WTC11 (cell line): Measurements from ENCODE around the gene CIZ1. TPM values are rescaled to one million over a fixed set of nuclear protein-coding genes. Genes with fewer than 3 reads are reported as not detected.
"Not testable (repeated sequence)": the region's sequence is repeated elsewhere in the genome, so short reads cannot be mapped to it uniquely, and the experiment has no call there.

Source experiments
- ATAC-seq: fragments of 200-7000 bp; cut with Tn5 transposase; 2 replicates; pipeline ENCODE4 v1.10.0; 2021; ENCODE audit warnings: mild to moderate bottlenecking, moderate library complexity
- CTCF ChIA-PET: fragments of 300-600 bp; sonication (Branson Sonifier 250); formaldehyde crosslinking; loops from one replicate; lab custom pipeline; 2021; ENCODE audit warnings: antibody characterized with exemption; lab: Charles Lee
- POLR2A ChIA-PET: fragments of 350-600 bp; sonication (Branson Sonifier 250); formaldehyde crosslinking; loops from one replicate; lab custom pipeline; 2021; ENCODE audit warnings: antibody characterized with exemption; lab: Charles Lee
- DNase-seq: peaks from one replicate; pipeline ENCODE4 v3.0.0; 2021; ENCODE audit warnings: low spot score
- H3K27ac Mint-ChIP-seq: 2 replicates; pipeline ENCODE4 v1.8.0; 2021; ENCODE audit warnings: mixed read lengths
- H3K27me3 Mint-ChIP-seq: 2 replicates; pipeline ENCODE4 v1.8.0; 2021; ENCODE audit warnings: low read depth, mild to moderate bottlenecking, moderate library complexity, mixed read lengths
- H3K36me3 Mint-ChIP-seq: 2 replicates; pipeline ENCODE4 v1.8.0; 2021; ENCODE audit warnings: mixed read lengths
- H3K4me1 Mint-ChIP-seq: 2 replicates; pipeline ENCODE4 v1.8.0; 2022; ENCODE audit warnings: mixed read lengths
- H3K4me3 Mint-ChIP-seq: 2 replicates; pipeline ENCODE4 v1.8.0; 2021; ENCODE audit warnings: mild to moderate bottlenecking, moderate library complexity, mixed read lengths
- H3K9me3 Mint-ChIP-seq: 2 replicates; pipeline ENCODE4 v1.8.0; 2021; ENCODE audit warnings: mixed read lengths
- CREM ChIP-seq: sonication (generic); formaldehyde crosslinking; IDR thresholded peaks from 2 replicates; pipeline ENCODE4 v1.8.1; 2022; ENCODE audit warnings: mild to moderate bottlenecking, missing genetic modification reagents, moderate library complexity
- ETV6 ChIP-seq: sonication (generic); formaldehyde crosslinking; IDR thresholded peaks from 2 replicates; pipeline ENCODE4 v1.8.1; 2022; ENCODE audit warnings: mild to moderate bottlenecking, missing genetic modification reagents
- GRHL2 ChIP-seq: fragments of 250-450 bp; sonication (Bioruptor Pico); IDR thresholded peaks from 2 replicates; pipeline ENCODE4 v1.8.0; 2022; ENCODE audit warnings: mild to moderate bottlenecking, moderate library complexity; ENCODE audit not compliant: insufficient replicate concordance, severe bottlenecking
- JUN ChIP-seq: sonication (generic); formaldehyde crosslinking; IDR thresholded peaks from 2 replicates; pipeline ENCODE4 v1.8.0; 2023; ENCODE audit warnings: mild to moderate bottlenecking, missing genetic modification reagents
- KAT7 ChIP-seq: sonication (generic); formaldehyde crosslinking; IDR thresholded peaks from 2 replicates; pipeline ENCODE4 v1.8.1; 2023; ENCODE audit warnings: missing genetic modification reagents, mild to moderate bottlenecking, borderline replicate concordance
- MXD4 ChIP-seq: fragments of 250-450 bp; sonication (Bioruptor Pico); IDR thresholded peaks from 2 replicates; pipeline ENCODE4 v1.8.0; 2021; ENCODE audit warnings: mild to moderate bottlenecking, moderate library complexity, borderline replicate concordance
- NR1H2 ChIP-seq: sonication (generic); formaldehyde crosslinking; IDR thresholded peaks from 2 replicates; pipeline ENCODE4 v1.9.0; 2021; ENCODE audit warnings: mild to moderate bottlenecking, moderate library complexity, missing genetic modification reagents
- RORB ChIP-seq: fragments of 250-450 bp; sonication (Bioruptor Pico); IDR thresholded peaks from 2 replicates; pipeline ENCODE4 v1.9.0; 2021; ENCODE audit warnings: mild to moderate bottlenecking
- SMAD4 ChIP-seq: sonication (generic); formaldehyde crosslinking; IDR thresholded peaks from 2 replicates; pipeline ENCODE4 v1.8.0; 2022; ENCODE audit warnings: mild to moderate bottlenecking, missing genetic modification reagents
- SOX15 ChIP-seq: fragments of 250-450 bp; sonication (Bioruptor Pico); IDR thresholded peaks from 2 replicates; pipeline ENCODE4 v1.9.0; 2021; ENCODE audit warnings: mild to moderate bottlenecking
- SP1 ChIP-seq: sonication (generic); formaldehyde crosslinking; conservative IDR thresholded peaks from 2 replicates; pipeline ENCODE4 v1.8.1; 2022; ENCODE audit warnings: missing genetic modification reagents
- TP53 ChIP-seq: sonication (generic); formaldehyde crosslinking; IDR thresholded peaks from 2 replicates; pipeline ENCODE4 v1.8.1; 2023; ENCODE audit warnings: mild to moderate bottlenecking, missing genetic modification reagents
- ZNF416 ChIP-seq: fragments of 250-450 bp; sonication (Bioruptor Pico); IDR thresholded peaks from 2 replicates; pipeline ENCODE4 v1.9.0; 2021; ENCODE audit warnings: mild to moderate bottlenecking, inconsistent platforms
- ZNF671 ChIP-seq: fragments of 250-450 bp; sonication (Bioruptor Pico); IDR thresholded peaks from 2 replicates; pipeline ENCODE4 v1.8.0; 2021; ENCODE audit warnings: mild to moderate bottlenecking
- total RNA-seq: library from RNA; stranded (reverse); gene quantifications from 3 replicates; pipeline ENCODE4 v1.2.3, GENCODE V29; 2021
- TF ChIP-seq, protein P1 (sequence below): sonication (generic); formaldehyde crosslinking; IDR thresholded peaks from 2 replicates; pipeline ENCODE4 v1.8.0; 2023; ENCODE audit warnings: missing genetic modification reagents
- TF ChIP-seq, protein P2 (sequence below): sonication (generic); formaldehyde crosslinking; conservative IDR thresholded peaks from 2 replicates; pipeline ENCODE4 v1.8.1; 2023; ENCODE audit warnings: mild to moderate bottlenecking, low read depth, missing genetic modification reagents, moderate library complexity
- TF ChIP-seq, protein P3 (sequence below): sonication (generic); formaldehyde crosslinking; conservative IDR thresholded peaks from 2 replicates; pipeline ENCODE4 v1.8.1; 2022; ENCODE audit warnings: mild to moderate bottlenecking, missing genetic modification reagents
- TF ChIP-seq, protein P4 (sequence below): fragments of 250-450 bp; sonication (Bioruptor Pico); IDR thresholded peaks from 2 replicates; pipeline ENCODE4 v1.8.0; 2021; ENCODE audit warnings: mild to moderate bottlenecking
- TF ChIP-seq, protein P5 (sequence below): sonication (generic); formaldehyde crosslinking; IDR thresholded peaks from 2 replicates; pipeline ENCODE4 v1.8.1; 2022; ENCODE audit warnings: low read depth, missing genetic modification reagents, borderline replicate concordance
- TF ChIP-seq, protein P6 (sequence below): fragments of 250-450 bp; sonication (Bioruptor Pico); IDR thresholded peaks from 2 replicates; pipeline ENCODE4 v1.9.0; 2021; ENCODE audit warnings: mild to moderate bottlenecking

CIZ1 gene
- total RNA-seq, 1 experiment from 2014 or later, result 90.2 TPM

DNA sequence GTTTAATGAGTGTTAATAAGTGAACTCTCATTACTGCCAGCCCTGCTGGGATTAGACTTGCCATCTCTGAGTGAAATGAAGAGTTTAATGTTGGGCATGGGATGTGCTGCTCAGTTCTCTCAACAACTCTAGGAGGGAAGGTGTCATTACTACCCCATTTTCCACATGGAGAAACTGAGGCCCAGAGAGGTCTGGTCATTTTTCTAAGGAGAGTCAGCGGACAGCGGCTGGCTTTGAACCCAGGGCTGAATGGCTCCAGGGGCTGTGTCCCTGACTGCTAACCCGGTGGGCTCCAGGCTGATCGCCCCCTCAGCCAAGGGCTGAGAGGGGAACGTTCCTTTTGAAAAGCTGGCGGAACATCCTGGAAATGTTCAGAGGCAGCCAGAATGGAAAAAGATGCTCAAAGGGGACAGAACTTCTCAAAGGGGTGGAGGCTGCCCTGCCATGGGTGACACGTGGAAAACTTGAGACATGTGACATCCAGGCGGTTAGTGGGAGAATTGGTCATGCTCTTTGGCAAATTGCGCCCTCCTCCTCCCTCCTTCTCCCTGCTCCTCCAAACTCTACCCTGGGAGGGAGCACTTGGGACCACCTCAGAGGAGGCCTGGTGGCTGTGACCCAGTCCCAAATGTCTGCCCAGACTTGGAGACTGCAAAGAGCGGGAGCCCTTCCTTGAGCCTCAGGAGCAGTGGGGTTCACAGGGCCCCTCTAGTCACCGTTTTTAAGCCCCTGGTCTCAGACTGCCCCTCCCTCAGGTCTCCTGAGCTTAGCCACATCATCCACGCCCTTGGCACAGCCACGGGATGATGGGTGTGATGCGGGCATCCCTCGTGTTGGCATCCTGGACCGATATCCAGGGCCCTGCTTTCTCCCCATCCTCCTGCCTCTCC is 40.5 kb upstream of the CIZ1 start (continued):
- TF ChIP-seq MXD4 (no peak), ZNF416 (CRISPR knock-in tag) (no peak), SMAD4 (no peak), ZNF671 (CRISPR knock-in tag) (no peak), JUN (no peak)
- TF ChIP-seq, protein P1, sequence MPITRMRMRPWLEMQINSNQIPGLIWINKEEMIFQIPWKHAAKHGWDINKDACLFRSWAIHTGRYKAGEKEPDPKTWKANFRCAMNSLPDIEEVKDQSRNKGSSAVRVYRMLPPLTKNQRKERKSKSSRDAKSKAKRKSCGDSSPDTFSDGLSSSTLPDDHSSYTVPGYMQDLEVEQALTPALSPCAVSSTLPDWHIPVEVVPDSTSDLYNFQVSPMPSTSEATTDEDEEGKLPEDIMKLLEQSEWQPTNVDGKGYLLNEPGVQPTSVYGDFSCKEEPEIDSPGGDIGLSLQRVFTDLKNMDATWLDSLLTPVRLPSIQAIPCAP (CRISPR knock-in tag), result no peak

DNA sequence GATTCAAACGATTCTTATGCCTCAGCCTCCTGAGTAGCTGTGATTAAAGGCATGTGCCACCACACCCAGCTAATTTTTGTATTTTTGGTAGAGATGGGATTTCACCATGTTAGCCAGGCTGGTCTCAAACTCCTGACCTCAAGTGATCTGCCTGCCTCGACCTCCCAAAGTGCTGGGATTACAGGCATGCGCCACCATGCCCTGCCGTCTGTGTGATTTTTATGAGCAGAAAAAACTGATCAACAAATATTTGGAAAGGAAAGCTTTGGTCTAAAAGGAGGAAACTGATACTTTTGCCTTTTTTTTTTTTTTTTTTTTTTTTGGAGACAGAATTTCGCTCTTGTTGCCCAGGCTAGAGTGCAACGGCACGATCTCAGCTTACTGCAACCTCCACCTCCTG is 39.5 kb upstream of the CIZ1 start:
- H3K9me3 Mint-ChIP-seq, H3K4me3 Mint-ChIP-seq, POLR2A ChIA-PET, H3K27ac Mint-ChIP-seq, H3K4me1 Mint-ChIP-seq, ATAC-seq, H3K36me3 Mint-ChIP-seq, H3K27me3 Mint-ChIP-seq, DNase-seq: not testable (repeated sequence)
- CTCF ChIA-PET, result interaction anchor here (0.6 to 1.7 kb wide), 2 partner anchors 12 to 47 kb away, joined by 4 to 5 read pairs; no protein-coding TSS in a partner anchor

DNA sequence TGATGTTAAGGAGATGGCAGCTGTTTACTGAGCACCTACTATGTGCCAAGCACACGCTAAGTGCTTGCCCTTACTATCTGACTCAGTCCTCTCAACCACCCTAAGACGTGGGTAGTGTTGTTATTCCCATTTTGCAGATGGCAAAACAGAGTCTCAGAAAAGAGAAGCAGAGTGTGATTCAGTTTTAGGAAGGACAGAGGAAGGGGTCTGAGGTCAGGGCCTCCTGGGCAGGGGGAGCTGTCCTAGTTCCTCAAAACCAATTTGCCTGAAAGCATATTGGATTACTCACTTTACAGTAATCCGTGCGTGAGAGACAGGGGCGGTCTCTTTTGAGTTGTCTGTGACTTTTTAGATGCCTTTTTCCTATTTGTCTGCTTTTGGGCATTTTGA is 35.0 kb upstream of the CIZ1 start:
- H3K36me3 Mint-ChIP-seq, result peaks cover 11% of the 10 kb centered on the region

More for the DNA sequence above, 35.0 kb upstream of the CIZ1 start:
- DNase-seq (no peak), ATAC-seq (no peak)
- CTCF ChIA-PET, result interaction anchor here (1.0 kb wide), 1 partner anchor 33 kb away, joined by 3 read pairs; no protein-coding TSS in a partner anchor
- no peak for TF ChIP-seq ETV6
- TF ChIP-seq, protein P2, sequence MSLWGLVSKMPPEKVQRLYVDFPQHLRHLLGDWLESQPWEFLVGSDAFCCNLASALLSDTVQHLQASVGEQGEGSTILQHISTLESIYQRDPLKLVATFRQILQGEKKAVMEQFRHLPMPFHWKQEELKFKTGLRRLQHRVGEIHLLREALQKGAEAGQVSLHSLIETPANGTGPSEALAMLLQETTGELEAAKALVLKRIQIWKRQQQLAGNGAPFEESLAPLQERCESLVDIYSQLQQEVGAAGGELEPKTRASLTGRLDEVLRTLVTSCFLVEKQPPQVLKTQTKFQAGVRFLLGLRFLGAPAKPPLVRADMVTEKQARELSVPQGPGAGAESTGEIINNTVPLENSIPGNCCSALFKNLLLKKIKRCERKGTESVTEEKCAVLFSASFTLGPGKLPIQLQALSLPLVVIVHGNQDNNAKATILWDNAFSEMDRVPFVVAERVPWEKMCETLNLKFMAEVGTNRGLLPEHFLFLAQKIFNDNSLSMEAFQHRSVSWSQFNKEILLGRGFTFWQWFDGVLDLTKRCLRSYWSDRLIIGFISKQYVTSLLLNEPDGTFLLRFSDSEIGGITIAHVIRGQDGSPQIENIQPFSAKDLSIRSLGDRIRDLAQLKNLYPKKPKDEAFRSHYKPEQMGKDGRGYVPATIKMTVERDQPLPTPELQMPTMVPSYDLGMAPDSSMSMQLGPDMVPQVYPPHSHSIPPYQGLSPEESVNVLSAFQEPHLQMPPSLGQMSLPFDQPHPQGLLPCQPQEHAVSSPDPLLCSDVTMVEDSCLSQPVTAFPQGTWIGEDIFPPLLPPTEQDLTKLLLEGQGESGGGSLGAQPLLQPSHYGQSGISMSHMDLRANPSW, result no peak
- no peak for TF ChIP-seq TP53 (CRISPR knock-in tag)
- TF ChIP-seq, protein P3, sequence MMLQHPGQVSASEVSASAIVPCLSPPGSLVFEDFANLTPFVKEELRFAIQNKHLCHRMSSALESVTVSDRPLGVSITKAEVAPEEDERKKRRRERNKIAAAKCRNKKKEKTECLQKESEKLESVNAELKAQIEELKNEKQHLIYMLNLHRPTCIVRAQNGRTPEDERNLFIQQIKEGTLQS (CRISPR knock-in tag), result no peak
- TF ChIP-seq MXD4, result no peak
- no peak for TF ChIP-seq GRHL2 (CRISPR knock-in tag)
- TF ChIP-seq, protein P4, sequence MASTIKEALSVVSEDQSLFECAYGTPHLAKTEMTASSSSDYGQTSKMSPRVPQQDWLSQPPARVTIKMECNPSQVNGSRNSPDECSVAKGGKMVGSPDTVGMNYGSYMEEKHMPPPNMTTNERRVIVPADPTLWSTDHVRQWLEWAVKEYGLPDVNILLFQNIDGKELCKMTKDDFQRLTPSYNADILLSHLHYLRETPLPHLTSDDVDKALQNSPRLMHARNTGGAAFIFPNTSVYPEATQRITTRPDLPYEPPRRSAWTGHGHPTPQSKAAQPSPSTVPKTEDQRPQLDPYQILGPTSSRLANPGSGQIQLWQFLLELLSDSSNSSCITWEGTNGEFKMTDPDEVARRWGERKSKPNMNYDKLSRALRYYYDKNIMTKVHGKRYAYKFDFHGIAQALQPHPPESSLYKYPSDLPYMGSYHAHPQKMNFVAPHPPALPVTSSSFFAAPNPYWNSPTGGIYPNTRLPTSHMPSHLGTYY (CRISPR knock-in tag), result no peak
- TF ChIP-seq, protein P5, sequence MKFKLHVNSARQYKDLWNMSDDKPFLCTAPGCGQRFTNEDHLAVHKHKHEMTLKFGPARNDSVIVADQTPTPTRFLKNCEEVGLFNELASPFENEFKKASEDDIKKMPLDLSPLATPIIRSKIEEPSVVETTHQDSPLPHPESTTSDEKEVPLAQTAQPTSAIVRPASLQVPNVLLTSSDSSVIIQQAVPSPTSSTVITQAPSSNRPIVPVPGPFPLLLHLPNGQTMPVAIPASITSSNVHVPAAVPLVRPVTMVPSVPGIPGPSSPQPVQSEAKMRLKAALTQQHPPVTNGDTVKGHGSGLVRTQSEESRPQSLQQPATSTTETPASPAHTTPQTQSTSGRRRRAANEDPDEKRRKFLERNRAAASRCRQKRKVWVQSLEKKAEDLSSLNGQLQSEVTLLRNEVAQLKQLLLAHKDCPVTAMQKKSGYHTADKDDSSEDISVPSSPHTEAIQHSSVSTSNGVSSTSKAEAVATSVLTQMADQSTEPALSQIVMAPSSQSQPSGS (CRISPR knock-in tag), result no peak
- no peak for TF ChIP-seq CREM
- no peak for TF ChIP-seq SOX15 (CRISPR knock-in tag)
- TF ChIP-seq NR1H2, result no peak
- TF ChIP-seq, protein P6, sequence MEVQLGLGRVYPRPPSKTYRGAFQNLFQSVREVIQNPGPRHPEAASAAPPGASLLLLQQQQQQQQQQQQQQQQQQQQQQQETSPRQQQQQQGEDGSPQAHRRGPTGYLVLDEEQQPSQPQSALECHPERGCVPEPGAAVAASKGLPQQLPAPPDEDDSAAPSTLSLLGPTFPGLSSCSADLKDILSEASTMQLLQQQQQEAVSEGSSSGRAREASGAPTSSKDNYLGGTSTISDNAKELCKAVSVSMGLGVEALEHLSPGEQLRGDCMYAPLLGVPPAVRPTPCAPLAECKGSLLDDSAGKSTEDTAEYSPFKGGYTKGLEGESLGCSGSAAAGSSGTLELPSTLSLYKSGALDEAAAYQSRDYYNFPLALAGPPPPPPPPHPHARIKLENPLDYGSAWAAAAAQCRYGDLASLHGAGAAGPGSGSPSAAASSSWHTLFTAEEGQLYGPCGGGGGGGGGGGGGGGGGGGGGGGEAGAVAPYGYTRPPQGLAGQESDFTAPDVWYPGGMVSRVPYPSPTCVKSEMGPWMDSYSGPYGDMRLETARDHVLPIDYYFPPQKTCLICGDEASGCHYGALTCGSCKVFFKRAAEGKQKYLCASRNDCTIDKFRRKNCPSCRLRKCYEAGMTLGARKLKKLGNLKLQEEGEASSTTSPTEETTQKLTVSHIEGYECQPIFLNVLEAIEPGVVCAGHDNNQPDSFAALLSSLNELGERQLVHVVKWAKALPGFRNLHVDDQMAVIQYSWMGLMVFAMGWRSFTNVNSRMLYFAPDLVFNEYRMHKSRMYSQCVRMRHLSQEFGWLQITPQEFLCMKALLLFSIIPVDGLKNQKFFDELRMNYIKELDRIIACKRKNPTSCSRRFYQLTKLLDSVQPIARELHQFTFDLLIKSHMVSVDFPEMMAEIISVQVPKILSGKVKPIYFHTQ (CRISPR knock-in tag), result no peak
- TF ChIP-seq RORB (CRISPR knock-in tag), result no peak
- TF ChIP-seq SP1 (CRISPR knock-in tag), result no peak
- TF ChIP-seq KAT7, result no peak
- Mint-ChIP-seq H3K27ac (no peak overlapping the region), H3K4me3 (no peak overlapping the region), H3K27me3 (no peaks in the 10 kb centered on the region; the same call in 1 of the 2 replicates), H3K4me1 (no peaks in the 10 kb centered on the region), H3K9me3 (no peaks in the 10 kb centered on the region)
- POLR2A ChIA-PET, result no interaction called here
